ENCODE results near the gene RNF166. TPM values are rescaled to one million over a fixed set of nuclear protein-coding genes. Genes with fewer than 3 reads are reported as not detected.
A peak's percentile ranks its signal among the peaks of the same experiment; 100 is the strongest.

The RNF166 gene
- total RNA-seq, 2 experiments from 2014 or later = 80.7 to 82.4 TPM

DNA sequence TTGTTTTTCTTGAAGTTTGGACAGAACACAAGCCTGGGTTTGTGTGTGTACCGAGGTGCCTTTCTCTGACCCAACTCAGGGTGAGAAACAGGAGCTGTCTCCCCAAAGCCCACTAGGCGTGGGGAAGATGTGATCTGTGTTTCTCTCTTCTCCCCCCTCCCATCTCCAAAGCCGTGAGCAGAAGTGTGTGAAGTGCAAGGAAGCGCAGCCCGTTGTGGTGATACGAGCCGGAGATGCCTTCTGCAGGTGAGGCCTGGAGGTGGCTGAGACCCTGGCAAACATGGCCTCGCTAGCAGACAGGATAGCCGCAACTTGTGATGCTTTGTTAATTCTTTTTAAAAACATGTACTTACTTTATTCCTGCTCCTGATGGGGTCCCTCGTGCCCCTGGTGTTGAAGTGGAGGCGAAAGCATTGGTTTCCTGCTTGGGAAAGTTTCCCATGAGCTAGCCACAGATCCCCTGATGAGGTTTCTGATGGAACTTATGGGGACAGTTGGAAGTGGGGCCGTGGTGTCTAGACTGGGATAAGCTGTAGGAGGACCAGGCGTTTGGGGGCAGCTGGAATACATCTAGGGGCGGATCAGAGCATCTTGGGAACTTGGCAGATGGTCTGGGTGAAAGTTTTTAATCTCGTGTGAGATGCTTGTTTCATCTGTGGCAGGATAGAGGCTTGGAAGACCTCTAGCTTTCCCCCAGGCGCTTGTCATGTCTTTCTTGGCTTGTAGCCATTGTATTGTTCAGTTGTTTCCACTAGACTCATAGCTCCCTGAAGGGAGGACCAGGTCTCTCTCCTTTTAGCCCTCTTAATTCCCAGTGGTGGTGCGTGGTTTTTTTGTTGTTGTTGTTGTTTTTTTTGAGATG lies 988 bp upstream of the RNF166 start:
- Mint-ChIP-seq H3K27ac (peak overlapping the region; percentile 77), H3K36me3 (ENCODE audit: low read depth) (peaks cover 12% of the 10 kb centered on the region), H3K4me3 (peak overlapping the region; percentile 88), H3K27me3 (no peaks in the 10 kb centered on the region), H3K4me1 (ENCODE audit: low read depth) (peaks cover 28% of the 10 kb centered on the region), H3K9me3 (no peaks in the 10 kb centered on the region)
- DNase-seq (no peak), ATAC-seq (no peak)
- ChIA-PET POLR2A (interaction anchor here (0.6 to 8.0 kb wide), 14 partner anchors 8 to 105 kb away, joined by 3 to 61 read pairs (median 4); partner anchors contain the start of genes APRT and SNAI3), CTCF (interaction anchor here (0.8 to 1.9 kb wide), 4 partner anchors 10 to 36 kb away, joined by 3 to 9 read pairs (median 4); no protein-coding TSS in a partner anchor)
- TF ChIP-seq, protein P1, sequence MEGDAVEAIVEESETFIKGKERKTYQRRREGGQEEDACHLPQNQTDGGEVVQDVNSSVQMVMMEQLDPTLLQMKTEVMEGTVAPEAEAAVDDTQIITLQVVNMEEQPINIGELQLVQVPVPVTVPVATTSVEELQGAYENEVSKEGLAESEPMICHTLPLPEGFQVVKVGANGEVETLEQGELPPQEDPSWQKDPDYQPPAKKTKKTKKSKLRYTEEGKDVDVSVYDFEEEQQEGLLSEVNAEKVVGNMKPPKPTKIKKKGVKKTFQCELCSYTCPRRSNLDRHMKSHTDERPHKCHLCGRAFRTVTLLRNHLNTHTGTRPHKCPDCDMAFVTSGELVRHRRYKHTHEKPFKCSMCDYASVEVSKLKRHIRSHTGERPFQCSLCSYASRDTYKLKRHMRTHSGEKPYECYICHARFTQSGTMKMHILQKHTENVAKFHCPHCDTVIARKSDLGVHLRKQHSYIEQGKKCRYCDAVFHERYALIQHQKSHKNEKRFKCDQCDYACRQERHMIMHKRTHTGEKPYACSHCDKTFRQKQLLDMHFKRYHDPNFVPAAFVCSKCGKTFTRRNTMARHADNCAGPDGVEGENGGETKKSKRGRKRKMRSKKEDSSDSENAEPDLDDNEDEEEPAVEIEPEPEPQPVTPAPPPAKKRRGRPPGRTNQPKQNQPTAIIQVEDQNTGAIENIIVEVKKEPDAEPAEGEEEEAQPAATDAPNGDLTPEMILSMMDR (IDR thresholded peaks at IDR 0.05) = no peak
- intact Hi-C loops (cut with micrococcal nuclease) = no loop called here

DNA sequence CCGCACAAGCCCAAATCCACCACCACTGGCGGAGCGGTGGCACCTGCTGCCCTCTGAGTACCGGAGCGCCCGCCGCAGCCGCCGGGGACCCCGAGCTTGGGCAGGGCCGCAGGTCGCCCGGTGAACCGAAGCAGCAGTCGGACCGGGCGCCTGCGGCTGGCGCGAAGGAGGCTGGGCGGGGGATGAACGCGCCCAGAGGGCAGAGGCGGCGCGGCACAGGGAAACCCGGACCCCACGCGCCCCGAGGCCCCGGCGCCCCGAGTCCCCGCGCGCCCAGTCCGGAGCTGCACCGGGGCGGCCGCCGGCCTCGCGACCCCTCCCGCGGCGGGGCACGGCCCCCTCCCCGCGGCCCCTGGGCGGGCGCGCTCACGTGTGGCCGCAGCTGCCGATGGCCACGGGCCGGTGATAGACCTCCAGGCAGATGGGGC lies 393 bp downstream of the RNF166 start:
- peaks cover 35% of the 10 kb centered on the region for H3K4me1 Mint-ChIP-seq (ENCODE audit: low read depth)
- H3K27ac Mint-ChIP-seq = peak overlapping the region; percentile 92
- POLR2A ChIA-PET = interaction anchor here (0.8 to 8.0 kb wide), 11 partner anchors 11 to 254 kb away, joined by 3 to 61 read pairs (median 5); partner anchors contain the start of gene SNAI3
- H3K9me3 Mint-ChIP-seq = no peaks in the 10 kb centered on the region
- no peaks in the 10 kb centered on the region for H3K27me3 Mint-ChIP-seq
- H3K4me3 Mint-ChIP-seq = peak overlapping the region; percentile 94
- peak; percentile 19 for DNase-seq
- CTCF ChIA-PET = interaction anchor here (0.9 to 4.2 kb wide), 5 partner anchors 20 to 135 kb away, joined by 3 to 16 read pairs (median 4); partner anchors contain the start of gene SNAI3
- ATAC-seq = no peak
- TF ChIP-seq, protein P1 (IDR thresholded peaks at IDR 0.05) = no peak
- intact Hi-C loops (cut with micrococcal nuclease) = no loop called here
- peaks cover 20% of the 10 kb centered on the region for H3K36me3 Mint-ChIP-seq (ENCODE audit: low read depth)

DNA sequence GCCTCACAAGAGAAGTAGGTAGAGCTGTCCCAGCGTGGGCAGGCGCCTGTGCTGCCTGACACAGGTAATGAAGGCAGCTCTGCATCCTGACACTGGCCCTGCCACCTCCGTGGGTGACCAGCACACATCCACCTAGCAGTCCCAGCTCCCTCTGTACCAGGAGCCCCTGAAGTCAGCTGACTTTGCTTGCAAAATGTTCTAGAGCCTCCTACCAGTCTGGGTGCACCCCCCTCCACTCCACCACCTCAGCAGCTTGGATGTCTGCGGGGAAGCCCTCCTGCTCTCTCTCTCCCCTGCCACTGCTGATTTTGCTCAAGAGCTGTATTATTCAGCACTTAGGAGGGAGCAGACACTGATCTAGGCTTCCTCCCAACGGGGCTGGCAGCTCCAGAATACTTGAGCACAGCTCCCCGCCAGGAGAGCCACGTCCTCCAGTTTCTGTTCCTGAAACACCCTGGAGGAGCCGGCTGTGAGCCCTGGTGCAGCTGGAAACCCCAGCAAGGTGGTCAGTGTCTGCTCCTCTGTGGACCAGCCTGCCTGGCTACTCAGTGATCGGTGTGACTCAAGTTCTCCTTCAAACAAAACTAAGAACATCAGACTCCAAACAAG lies 1.0 kb downstream of the RNF166 start:
- DNase-seq = peak; percentile 57
- peak overlapping the region; percentile 94 for H3K4me3 Mint-ChIP-seq
- peaks cover 41% of the 10 kb centered on the region for H3K4me1 Mint-ChIP-seq (ENCODE audit: low read depth)
- no peaks in the 10 kb centered on the region for H3K27me3 Mint-ChIP-seq
- TF ChIP-seq, protein P1 (IDR thresholded peaks at IDR 0.05) = no peak
- no peak for ATAC-seq
- H3K36me3 Mint-ChIP-seq (ENCODE audit: low read depth) = peaks cover 22% of the 10 kb centered on the region
- intact Hi-C loops (cut with micrococcal nuclease) = no loop called here
- CTCF ChIA-PET = interaction anchor here (0.9 to 4.2 kb wide), 7 partner anchors 20 to 152 kb away, joined by 3 to 16 read pairs (median 4); partner anchors contain the start of genes GALNS, SNAI3 and TRAPPC2L
- POLR2A ChIA-PET = interaction anchor here (0.8 to 8.0 kb wide), 10 partner anchors 13 to 253 kb away, joined by 3 to 61 read pairs (median 4); partner anchors contain the start of gene SNAI3
- H3K9me3 Mint-ChIP-seq = no peaks in the 10 kb centered on the region
- H3K27ac Mint-ChIP-seq = peak overlapping the region; percentile 92

DNA sequence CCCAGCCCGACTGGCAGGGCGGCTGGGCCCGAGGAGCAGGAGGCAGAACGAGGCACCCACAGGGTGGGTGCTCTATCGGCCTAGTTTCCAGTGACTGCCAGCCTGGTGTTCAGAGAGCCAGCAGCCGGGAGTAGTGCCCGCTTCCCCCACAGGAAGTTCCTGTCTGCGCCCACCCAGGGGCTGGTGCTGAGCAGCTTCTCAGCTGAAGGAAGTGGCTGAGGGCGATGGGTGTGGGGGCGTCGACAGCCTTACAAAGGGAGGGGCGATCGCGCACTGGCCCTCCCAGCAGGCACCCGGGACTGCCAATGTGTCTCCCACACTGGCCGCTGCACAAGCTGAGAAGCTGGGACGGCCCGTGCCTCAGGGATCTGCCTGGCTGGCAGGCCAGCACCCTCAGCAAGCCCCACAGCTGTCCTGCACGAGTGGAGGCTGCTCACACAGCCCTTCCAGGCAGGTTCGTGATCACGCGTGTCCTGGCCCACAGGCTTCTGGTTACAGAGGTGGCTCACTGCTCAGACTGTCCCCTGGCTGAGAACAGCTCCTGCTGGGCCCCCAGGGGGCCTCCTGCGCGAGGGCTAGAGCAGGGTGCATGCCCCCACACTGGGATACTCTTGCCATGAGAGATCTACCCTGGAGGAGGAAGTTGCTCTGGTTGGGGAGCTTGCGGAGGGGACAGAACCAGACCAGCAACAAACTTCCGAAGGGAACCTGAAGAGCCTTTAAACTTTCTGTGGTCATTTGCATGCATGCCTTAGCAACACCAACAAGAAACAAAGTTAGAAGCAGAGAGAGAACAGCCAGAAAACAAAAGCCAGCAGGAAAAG lies 2.5 kb downstream of the RNF166 start:
- TF ChIP-seq, protein P1 (IDR thresholded peaks at IDR 0.05) = no peak
- Mint-ChIP-seq H3K4me3 (peak overlapping the region; percentile 94), H3K27me3 (no peaks in the 10 kb centered on the region), H3K27ac (peak overlapping the region; percentile 97), H3K36me3 (ENCODE audit: low read depth) (peaks cover 29% of the 10 kb centered on the region), H3K9me3 (no peaks in the 10 kb centered on the region), H3K4me1 (ENCODE audit: low read depth) (peaks cover 52% of the 10 kb centered on the region)
- ATAC-seq (peak; percentile 50), DNase-seq (peak; percentile 94)
- ChIA-PET POLR2A (interaction anchor here (1.1 to 8.0 kb wide), 8 partner anchors 11 to 133 kb away, joined by 4 to 61 read pairs (median 5); partner anchors contain the start of genes SNAI3 and ZC3H18), CTCF (interaction anchor here (0.9 to 4.2 kb wide), 8 partner anchors 18 to 537 kb away, joined by 3 to 16 read pairs (median 4); partner anchors contain the start of genes GALNS, SNAI3 and TRAPPC2L)
- intact Hi-C loops (cut with micrococcal nuclease) = no loop called here
